Medulla oblongata (tissue), 1 donor: ENCODE measurements around the gene MRM2.
A peak's percentile ranks its signal among the peaks of the same experiment; 100 is the strongest.

Source experiments
- DNase-seq: peaks from one replicate; pipeline ENCODE4 v3.0.0-alpha.2; 2015; ENCODE audit errors: extremely low spot score

MRM2 gene

GRCh38 chr7:2266911-2267310 lies 24.9 kb upstream of the MRM2 start:
- DNase-seq: no peak

GRCh38 chr7:2264158-2264557 lies 22.2 kb upstream of the MRM2 start:
- DNase-seq: no peak

- DNase-seq: no peak
Measured at GRCh38 chr7:2263176-2263575, 21.2 kb upstream of the MRM2 start.

DNA sequence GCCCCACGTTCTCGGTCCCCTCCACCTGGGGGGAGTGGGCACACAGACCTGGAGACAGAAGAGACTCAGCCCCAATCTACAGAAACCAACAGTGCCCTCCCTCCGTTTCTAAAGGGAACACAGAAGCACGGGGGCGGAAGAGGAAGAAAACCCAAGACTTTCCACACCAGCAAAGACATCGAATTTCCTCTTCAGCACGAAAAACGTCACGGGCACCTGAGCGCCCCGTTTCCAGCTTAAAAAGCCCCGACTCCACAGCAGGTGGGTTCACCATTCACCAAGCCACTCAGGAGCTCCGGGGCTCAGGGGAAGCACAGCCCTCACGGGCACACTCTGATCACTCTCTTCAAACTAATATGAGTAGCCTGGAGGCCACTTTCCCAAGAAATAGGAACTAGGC lies 19.6 kb upstream of the MRM2 start:
- DNase-seq: peak; percentile 74

DNA sequence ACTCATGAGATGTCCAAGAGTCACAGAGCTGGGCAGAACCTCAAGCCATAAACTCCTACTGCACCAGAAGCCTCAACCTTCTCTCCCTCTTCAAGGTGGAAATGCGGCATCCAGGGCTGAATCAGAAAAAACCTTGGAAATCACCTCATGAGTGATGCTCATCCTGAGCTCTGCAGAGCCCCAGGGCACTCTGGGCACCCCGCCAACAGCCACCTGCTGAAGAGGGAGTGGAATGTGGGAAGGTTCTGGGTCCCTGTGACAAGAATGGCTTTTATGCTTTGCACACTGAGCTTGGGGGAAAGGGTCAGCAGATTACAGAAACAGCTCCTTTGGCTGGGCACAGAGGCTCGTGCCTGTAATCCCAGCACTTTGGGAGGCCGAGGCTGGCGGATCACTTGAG lies 18.8 kb upstream of the MRM2 start:
- no peak for DNase-seq

DNA sequence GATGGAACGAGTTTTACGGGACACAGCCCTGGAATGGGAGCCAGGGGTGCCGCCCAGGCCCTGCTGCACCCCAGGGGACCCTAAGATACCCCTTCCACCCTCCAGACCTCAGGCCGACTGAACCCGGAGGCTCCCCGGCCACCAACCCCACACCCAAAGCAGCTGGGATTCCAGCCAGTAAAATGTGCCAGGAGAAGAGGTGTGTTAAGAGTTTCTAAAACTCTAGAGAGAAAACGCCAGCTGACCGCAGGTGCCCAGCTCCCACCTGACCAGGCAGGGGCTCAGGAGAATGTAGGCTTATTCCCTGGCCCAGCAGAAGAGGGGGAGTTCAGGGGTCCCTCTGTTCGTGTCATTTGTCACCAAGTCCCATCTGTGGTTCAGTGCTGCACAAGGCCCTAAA lies 17.5 kb upstream of the MRM2 start:
- no peak for DNase-seq

- no peak for DNase-seq
Measured at GRCh38 chr7:2258661-2259365, 16.8 kb upstream of the MRM2 start.

- no peak for DNase-seq
Measured at GRCh38 chr7:2257651-2258050, 15.6 kb upstream of the MRM2 start.

DNA sequence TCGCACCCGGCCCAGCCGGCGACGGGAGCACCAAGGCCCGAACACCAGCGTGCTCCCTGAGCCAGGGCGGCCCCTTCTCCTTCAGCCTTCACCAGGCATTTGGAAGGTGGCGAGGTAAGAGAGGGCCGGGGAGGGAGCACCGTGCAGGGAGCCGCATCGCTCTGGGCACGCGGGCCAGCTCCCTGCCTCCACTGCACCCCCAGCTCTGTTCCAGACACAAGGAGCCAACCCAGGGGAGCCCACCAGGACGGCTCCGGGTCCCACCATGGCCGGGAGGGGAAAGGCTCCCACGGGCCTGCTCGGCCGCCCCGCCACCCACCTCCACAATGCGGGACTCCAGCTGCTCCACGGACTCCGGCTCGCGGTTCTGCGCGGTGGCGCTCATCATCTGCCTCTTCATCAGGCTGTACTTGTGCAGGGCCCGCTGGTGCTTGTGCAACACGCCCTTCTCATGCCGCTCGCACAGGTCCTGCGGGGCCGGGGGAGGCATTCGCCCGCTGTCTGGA lies 15.1 kb upstream of the MRM2 start:
- no peak for DNase-seq

- no peak for DNase-seq
Measured at GRCh38 chr7:2256306-2257045, 14.5 kb upstream of the MRM2 start.

DNA sequence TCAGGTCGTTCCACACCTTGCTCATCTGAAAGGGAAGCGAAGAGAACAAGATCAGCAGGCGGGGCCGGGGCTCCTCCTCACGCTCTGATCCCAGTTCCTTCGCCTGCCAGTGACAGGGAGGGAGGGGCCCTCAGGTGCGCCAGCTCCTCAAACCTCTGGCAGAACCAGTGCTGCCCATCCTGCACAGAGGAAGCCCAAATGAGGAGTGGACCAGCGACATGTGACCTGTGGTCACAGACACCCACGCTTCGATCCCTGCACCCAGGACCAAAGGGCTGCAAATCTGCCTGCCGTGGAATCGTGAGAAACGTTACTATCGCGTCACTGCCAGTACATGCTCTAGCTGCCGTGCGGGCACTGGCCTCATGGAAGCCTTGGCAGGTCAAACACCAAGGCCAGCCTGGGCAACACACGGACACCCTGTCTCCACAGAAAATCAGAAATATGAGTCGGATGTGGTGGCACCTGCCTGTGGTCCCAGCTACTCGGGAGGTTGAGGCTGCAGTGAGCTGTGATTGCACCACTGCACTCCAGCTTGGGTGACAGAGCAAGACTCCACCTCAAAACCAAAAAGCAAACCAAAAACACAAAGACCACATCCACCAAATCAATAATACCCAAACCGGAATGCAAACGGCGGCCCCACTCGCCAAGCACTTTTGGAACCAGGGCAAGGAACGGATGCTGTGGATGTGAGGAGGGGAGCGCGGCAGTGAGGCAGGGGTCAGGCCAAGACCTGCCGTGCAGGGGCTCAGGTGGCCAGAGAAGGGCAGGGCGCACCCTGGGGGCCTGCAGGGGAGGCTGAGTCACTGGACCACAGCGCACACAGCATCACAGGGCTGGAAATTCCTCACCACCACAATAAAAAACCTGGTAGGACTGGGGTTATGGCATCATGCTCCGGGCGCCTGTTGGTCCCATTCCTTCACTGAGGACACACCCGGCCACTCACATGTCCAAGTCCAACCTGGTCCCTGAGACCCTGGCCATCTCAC lies 13.4 kb upstream of the MRM2 start:
- no peak for DNase-seq

GRCh38 chr7:2254429-2255144 lies 12.6 kb upstream of the MRM2 start:
- DNase-seq: no peak

DNA sequence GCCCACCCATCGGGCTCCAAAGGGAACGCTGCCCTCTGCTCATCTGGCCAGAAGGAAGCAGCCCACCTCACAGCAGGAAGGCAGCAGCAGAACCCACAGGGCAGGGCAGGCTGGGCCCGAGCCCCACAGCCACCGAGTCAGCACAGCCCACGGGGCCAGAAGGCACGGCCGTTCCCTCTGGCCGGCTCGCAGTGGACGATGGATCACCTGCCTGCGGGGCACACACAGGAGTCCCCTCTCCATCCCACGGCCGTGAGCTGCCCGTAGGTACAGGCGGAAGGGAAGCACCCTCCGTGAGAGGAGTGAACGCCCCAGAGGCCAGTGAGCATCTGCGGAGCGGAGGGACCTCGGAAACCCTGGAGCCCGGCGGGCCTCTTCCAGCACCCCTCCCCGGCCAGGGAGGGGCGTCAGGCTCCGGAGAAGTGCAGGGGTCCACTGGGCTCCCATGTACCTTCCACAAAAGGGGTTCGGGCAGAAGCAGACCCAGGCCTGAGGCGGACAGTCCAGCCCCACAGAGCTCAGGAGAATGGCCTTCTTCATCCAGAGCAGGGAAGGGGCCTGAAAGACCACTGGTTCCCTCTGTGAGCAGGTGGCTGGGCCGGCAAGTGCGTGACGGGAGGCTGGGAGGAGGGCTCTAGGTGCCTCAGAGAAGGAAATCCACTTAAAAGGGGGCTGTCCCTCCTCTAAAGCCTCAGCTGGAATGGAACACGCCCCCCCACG lies 11.7 kb upstream of the MRM2 start:
- no peak for DNase-seq

DNA sequence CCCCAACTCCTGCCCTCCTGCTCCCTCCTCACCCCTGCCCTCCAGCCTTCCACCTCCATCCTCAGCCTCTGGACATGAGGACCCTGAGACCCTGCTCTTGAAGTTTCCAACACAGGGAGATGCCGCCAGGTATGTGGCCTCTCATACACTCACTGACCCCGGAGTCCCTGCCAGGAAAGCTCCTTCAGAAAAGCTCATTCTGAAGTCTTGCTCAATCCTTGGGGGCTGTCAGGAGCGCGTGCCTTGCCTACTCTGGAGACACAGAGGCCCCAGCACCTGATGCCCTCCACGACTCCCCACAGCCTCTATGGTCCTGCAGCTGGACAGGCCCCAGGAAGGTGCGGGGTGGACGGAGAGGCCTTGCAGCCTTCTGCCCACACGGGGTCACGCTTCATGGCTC lies 11.0 kb upstream of the MRM2 start:
- no peak for DNase-seq

GRCh38 chr7:2251841-2252771 lies 10.1 kb upstream of the MRM2 start:
- DNase-seq: peak; percentile 41

GRCh38 chr7:2251381-2251780 lies 9.4 kb upstream of the MRM2 start:
- no peak for DNase-seq

DNA sequence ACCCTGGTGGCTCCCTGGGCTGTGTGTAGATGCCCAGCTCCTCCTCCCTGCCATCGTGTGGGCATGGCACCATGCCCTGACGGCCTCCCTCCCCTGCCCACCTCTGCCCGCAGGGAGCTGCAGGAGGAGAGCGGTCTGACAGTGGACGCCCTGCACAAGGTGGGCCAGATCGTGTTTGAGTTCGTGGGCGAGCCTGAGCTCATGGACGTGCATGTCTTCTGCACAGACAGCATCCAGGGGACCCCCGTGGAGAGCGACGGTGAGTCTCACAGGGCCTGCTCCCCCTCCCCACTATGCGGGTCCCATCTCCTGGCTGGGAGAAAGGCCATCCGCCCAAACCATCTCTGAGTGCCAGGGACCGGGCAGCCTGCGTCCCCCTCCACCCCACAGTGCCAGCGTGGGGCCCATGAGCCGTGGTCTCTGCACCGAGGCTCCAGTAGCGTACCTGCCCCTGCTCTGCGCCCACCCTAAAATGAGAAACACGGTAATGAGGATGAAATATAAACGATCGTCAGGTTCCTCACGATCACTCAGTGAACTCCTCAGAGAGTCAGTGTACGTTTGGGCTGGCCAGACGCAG lies 7.8 kb upstream of the MRM2 start:
- DNase-seq: no peak

DNA sequence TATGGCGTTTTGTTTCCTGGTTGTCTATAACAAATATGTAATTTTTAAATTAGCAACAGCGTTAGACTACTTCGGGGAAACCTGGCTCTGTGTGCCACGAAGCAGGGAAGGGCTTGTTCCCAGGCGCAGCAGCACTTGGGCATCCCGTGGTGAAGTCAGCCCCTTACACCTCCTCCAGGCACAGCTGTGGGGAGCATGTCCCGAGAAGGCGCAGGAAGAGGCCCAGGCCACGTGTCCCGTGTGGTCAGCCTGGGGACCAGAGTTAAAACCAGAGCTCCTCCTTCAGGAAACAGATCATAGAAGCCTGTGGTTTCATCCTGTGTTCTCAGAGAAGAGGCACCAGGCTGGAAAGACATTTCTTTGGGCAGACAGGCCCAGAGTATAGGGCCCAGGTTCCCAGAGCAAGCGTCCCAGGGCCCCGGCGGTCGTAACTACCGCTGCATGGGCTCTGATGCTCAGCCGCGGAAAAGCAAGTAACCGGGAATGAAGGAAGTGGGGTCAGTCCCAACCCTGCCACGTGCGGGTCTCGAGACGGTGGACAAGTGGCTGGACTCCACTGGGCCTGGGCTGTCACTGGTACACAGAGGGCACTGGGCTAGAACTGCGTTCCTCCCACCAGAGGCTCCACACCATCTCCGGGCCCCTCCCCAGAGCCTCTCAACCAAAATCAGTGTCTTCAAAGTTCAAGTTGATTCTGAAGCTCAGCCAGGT lies 7.1 kb upstream of the MRM2 start:
- DNase-seq: peak; percentile 76
